ENCODE data around the gene RND1.
"Not testable (repeated sequence)": the region's sequence is repeated elsewhere in the genome, so short reads cannot be mapped to it uniquely, and the experiment has no call there.

RND1 gene

DNA sequence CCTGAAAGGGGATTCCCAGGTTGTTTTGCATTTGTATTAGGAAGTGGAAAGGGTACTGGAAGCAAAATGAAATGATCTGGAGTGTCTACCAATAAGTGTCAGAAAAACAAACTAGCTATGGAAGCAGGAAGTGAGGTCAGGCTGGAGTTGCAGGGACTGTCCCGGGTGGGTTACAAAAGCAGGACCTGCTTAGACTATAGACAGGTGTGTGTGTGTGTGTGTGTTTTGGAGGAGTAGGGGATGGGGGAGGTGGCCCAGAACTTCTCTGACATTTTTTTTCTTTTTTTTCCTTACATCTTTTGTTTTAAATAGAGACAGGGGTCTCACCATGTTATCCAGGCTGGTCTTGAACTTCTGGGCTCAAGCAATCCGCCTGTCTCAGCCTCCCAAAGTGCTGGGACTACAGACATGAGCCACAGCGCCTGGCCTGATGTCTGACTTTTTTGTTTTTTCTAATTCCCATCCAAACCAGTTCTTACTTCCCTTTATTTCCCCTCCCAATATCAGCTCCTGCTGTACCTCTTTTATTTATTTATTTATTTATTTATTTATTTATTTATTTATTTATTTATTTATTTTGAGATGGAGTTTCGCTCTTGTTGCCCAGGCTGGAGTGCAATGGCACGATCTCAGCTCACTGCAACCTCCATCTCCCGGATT lies 512 bp upstream of the RND1 start:
- DNase-seq = no peak

DNA sequence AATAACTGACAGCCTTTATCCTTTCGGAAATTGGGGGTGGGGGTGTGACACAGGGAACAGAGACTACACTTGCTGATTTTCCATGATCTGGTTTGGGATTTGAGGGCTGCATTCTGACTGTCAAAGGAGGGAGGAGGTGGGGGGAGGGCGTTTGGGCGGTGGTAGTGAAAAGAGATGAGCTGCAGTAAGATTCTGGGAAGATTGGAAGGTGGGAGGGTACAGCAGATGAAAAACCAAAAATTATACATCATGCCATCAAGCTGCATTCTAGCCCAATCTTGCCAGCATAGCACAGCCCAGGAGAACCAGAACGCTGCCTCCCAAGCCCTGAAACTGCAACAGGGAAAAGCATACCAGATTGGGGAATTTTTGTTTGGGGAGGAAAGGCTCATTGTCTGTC lies 2.4 kb downstream of the RND1 start:
- DNase-seq = no peak

DNA sequence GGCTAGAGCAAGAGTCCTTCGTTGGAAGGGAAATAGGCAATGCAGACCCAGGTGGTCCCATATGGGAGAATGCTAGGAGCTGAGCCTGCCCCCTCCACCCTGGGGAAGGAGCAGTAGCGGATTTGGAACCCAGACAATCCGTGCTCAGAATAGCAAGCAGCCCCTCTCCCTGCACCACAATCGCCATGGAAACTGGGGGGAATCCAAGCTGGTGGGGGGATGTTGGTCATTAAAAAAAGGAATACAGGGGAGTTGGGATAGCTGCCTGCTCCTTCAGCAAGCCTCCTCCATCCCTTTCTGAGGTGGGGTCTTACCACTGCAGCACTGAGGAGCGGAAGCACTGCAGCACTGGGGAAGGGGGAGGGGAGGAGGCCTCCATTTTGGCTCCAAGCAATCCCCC lies 2.9 kb downstream of the RND1 start:
- no peak for DNase-seq

GRCh38 chr12:48861111-48861510 lies 4.6 kb downstream of the RND1 start:
- DNase-seq = no peak

DNA sequence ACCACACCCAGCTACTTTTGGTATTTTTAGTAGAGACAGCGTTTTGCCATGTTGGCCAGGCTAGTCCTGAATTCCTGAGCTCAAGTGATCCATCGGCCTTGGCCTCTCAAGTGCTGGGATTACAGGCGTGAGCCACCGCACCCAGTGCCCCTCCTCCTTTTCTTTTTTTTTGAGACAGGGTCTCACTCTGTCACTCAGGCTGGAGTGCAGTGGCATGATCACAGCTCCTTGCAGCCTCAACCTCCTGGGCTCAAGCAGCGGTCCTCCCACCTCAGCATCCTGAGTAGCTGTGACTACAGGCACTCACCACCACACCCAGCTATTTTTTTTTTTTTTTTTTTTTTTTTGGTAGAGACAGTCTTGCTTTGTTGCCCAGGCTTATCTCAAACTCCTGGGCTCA lies 5.4 kb downstream of the RND1 start:
- DNase-seq = not testable (repeated sequence)

DNA sequence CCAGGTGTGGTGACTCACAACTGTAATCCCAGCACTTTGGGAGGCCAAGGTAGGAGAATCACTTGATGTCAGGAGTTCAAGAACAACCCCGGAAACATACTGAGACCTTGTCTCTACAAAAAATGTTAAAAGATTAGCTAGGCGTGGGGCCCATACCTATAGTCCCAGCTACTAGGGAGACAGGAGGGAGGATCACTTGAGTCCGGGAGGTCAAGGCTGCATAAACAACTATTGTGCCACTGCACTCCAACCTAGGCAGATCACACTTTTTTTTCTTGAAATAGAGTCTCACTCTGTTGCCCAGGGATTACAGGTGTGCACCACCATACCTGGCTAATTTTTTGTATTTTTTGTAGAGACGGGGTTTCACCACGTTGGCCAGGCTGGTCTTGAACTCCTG lies 6.1 kb downstream of the RND1 start:
- DNase-seq = no peak

DNA sequence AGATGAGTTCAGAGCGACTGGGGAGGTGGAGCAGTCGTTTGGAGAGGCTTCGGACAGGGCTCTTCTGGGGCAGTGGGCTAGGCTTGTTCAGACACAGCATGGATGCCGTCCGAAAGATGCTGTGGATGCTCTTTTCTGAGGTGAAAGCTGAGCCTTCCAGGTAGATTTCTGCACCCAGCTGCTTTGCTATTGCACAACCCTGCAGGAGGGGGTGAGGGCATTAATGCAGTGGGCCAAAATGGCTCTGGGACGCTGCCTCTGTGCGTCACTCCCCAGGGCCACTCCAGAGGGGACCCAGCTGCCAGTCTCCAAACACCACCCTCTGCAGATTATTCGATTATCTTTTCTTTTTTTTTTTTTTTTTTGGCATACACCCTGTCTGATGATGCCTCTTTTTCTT lies 7.6 kb downstream of the RND1 start:
- no peak for DNase-seq

GRCh38 chr12:48857278-48857994 lies 8.2 kb downstream of the RND1 start:
- no peak for DNase-seq

- no peak for DNase-seq
Measured at GRCh38 chr12:48856379-48856778, 9.3 kb downstream of the RND1 start.

DNA sequence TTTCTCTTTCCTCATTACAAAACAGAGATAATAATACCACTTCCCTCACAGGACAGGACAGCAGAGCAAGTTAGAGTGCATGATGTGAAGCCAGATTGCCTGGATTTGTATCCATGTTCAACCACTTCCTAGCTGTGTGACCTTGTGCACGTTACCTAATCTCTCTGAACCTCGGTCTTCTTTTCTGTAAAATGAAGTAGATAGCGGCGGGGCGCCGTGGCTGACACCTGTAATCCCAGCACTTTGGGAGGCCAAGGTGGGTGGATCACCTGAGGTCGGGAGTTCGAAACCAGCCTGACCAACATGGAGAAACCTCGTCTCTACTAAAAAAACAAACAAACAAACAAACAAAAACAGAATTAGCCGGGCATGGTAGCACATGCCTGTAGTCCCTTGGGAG lies 10.7 kb downstream of the RND1 start:
- not testable (repeated sequence) for DNase-seq

GRCh38 chr12:48854488-48854887 lies 11.2 kb downstream of the RND1 start:
- no peak for DNase-seq

- DNase-seq = peak; percentile 36
Measured at GRCh38 chr12:48852734-48853688, 12.7 kb downstream of the RND1 start.

- DNase-seq = peak; percentile 97
Measured at GRCh38 chr12:48851883-48852733, 13.6 kb downstream of the RND1 start, which contains the start of gene DDX23. DDX23 (minus strand) TSS chr12:48852163; CDS start chr12:48845782, 6,381 bp downstream.

DNA sequence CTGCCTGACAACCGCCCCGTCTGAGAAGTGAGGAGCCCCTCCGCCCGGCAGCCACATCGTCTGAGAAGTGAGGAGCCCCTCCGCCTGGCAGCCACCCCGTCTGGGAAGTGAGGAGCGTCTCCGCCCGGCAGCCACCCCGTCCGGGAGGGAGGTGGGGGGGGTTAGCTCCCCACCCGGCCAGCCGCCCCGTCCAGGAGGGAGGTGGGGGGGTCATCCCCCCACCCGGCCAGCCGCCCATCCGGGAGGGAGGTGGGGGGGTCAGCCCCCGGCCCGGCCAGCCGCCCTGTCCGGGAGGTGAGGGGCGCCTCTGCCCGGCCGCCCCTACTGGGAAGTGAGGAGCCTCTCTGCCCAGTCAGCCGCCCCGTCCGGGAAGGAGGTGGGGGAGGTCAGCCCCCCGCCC lies 23.6 kb downstream of the RND1 start:
- DNase-seq = not testable (repeated sequence)

- DNase-seq = no peak
Measured at GRCh38 chr12:48838048-48838447, 27.6 kb downstream of the RND1 start.

- DNase-seq = no peak
Measured at GRCh38 chr12:48832321-48833060, 33.2 kb downstream of the RND1 start.

DNA sequence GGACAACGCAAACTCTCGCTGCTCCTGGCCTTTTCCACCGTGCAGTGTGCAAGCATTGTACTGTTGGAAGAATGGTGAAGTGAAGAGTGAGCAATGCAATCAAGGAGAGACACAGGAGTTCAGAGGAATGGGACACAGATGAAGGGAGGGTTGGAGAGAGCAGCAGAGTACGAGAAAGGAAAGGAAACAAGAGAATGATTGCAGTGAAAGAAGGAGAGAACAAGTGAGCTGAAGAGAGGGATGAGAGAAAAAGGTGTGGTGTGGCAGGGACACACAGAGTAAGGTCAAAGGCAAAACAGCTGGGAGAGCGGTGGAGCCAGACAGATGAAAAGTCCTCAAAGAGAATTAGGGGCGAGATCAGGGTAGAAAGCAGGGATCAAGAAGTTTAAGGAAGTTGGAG lies 34.4 kb downstream of the RND1 start:
- no peak for DNase-seq

GRCh38 chr12:48828841-48829575 lies 36.7 kb downstream of the RND1 start:
- DNase-seq = no peak

DNA sequence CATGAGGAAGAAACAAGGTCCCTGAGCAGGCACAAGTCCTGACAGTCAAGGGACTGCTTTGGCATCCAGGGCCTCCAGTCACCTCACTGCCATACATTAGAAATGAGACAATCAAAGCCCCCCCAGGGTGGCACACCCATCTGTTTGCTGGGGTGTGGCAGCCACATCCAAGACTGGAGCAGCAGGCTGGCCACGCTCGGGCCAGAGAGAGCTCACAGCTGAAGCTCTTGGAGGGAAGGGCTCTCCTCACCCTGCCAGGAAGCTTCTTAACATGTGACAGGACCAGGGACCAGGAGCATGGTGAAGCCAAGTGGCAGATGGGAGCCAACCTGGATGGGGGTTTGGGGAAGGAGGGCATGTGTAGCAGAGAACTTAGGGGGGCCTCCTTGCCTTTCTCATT lies 37.4 kb downstream of the RND1 start:
- DNase-seq = no peak

- no peak for DNase-seq
Measured at GRCh38 chr12:48827513-48828096, 38.1 kb downstream of the RND1 start.

DNA sequence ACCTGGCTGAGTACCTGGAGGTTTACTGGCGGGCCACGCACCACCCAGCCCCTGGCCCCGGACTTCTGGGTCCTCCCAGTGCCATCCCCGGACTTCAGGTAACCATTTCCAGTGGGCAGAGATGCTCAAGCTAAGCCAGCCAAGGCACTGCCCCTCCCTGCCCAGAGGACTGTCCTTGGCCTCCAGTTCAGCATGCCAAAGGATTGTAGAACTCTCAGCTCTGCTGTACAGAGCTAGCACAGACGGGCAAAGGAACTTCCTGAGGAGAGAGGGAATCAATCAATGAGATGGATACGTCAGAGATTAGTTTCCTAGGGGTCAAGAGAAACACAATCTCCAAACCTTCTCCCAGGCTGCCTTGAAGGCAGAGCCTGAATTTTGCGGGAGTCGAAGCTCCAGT lies 38.6 kb downstream of the RND1 start:
- no peak for DNase-seq
